IPS-18c (cell line): Measurements from ENCODE around the gene PRG3.

ENCODE experiments used
- H3K4me3 ChIP-seq: 2 replicates; pipeline ENCODE4 v1.7.0; 2013; ENCODE audit warnings: low read depth, mild to moderate bottlenecking, low read length, moderate library complexity; ENCODE audit not compliant: insufficient read depth
- H3K9me3 ChIP-seq: one replicate; pipeline ENCODE4 v1.6.1; 2013; ENCODE audit warnings: mild to moderate bottlenecking, low read length, moderate library complexity; ENCODE audit not compliant: control insufficient read depth, insufficient read depth

PRG3 gene, protein sequence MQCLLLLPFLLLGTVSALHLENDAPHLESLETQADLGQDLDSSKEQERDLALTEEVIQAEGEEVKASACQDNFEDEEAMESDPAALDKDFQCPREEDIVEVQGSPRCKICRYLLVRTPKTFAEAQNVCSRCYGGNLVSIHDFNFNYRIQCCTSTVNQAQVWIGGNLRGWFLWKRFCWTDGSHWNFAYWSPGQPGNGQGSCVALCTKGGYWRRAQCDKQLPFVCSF

GRCh38 chr11:57380975-57381374 is at the start of gene PRG3:
Gene PRG3 (minus strand): TSS chr11:57381150. CDS start chr11:57380708, 442 bp downstream.
- Histone ChIP-seq H3K9me3 (no peaks in the 10 kb centered on the region), H3K4me3 (no peak within 1 kb of the TSS)

- H3K9me3 ChIP-seq = no peaks in the 10 kb centered on the region
- no peak overlapping the region for H3K4me3 ChIP-seq
Observed at GRCh38 chr11:57429946-57430345, 49.0 kb upstream of the PRG3 start.

DNA sequence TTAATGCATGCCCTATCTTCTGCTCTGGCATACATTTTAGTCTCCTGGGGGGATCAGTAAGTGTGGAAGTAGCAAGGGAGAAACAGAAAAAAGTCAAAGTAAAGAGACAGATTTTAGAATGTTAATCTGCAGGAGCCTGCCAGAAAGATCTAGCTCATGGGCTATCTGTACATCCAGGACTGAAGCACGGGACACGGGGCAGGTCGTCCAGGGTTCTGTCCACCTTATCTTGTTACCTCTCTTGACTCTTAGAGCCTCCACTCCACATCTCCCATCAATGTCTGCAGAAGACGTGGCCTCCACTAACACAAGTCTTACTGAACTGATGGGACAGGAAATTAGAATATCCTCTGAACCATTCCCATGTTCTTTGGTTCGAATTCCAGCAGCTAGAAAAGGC is 47.7 kb upstream of the PRG3 start:
- Histone ChIP-seq H3K9me3 (peaks cover 2% of the 10 kb centered on the region), H3K4me3 (no peak overlapping the region)

DNA sequence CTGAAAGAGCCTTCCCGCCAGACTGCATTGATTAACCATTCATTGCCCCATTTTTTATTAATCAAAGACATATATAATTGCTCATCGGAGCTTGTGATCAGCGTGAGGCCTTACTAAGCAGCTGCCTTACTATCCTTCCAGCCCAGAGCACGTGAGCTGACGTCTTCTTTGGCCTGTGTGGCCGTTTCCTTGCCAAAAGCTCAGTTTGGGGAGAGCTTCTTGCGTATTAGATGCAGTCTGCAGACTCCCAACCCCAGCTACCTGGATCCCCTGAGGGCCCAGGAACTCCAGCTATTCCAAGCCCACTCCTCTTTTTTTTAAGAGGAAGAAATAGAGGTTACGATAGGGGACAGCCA is 46.8 kb upstream of the PRG3 start:
- Histone ChIP-seq H3K4me3 (no peak overlapping the region), H3K9me3 (peaks cover 2% of the 10 kb centered on the region)

GRCh38 chr11:57426929-57427726 is 46.2 kb upstream of the PRG3 start, which contains the start of gene SLC43A3:
Gene SLC43A3 (minus strand): TSS chr11:57427121. CDS start chr11:57426172, 949 bp downstream.
- peak within 1 kb of the TSS; percentile 68 for H3K4me3 ChIP-seq

DNA sequence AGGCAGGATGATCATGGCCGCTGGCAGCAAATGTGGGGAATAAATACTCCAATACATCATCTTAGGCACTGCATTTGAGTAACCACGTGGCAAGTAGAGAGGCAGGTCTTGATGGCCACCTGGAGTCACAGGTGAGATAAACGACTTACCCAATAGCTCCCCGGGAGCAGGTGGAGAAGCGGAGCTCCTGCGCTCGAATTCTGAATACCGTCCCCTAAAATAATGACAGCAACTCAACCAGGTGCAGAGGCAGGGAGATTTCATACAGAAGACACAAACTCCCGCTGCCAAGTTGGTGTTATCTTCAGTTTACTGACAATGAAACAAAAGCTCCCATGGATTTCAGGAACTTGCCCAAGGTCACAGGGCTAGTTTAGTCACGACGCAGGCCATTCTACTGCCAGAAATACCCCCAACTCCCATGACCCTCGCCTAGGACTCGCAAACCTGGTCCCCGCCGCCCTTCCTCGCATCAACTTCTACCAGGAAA is 45.5 kb upstream of the PRG3 start:
- Histone ChIP-seq H3K4me3 (peak overlapping the region; percentile 68), H3K9me3 (peaks cover 2% of the 10 kb centered on the region)

More at GRCh38 chr11:57426929-57427726, 46.2 kb upstream of the PRG3 start, which contains the start of gene SLC43A3:
- H3K9me3 ChIP-seq = peaks cover 2% of the 10 kb centered on the region

- H3K4me3 ChIP-seq = peak overlapping the region; percentile 68; the same call in 1 of the 2 replicates
- H3K9me3 ChIP-seq = peaks cover 2% of the 10 kb centered on the region
Observed at GRCh38 chr11:57425565-57426438, 44.9 kb upstream of the PRG3 start.

DNA sequence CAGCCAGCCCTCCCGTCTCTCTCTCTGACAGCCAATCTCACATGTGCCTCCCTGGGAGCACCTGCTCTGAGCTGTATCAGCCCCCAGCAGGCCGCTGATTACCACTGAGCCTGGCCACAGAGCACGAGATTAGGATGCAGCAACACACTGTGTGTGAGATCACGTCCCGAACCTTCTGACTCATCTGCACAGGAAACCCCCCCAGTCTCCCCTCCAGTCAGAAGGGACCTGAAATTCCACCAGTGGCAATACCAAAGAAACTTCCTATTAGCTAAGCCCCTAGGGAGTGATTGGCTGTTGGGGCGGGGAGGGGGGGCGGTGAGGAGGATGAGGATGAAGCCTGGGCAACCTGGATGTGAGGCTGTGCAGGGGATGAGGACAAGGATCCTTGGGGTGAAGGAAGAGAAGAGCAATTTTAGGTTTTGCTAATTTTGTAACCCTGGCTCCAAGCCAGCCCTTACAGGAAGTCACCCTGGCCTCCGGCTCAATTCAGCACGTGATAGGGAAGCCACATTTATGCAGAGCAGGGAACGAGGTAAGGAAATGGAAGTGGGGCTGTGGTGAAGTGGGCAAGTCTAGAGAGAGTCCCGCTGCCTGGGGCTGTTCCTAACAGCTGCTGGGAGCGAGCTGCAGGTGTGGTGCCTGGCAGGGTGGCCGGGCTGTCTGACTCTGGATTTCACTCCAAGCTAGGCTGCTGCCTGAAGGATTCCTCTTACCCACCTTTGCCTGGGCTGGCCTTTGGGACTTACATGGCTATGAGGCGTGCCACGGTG is 44.0 kb upstream of the PRG3 start:
- peaks cover 2% of the 10 kb centered on the region for H3K9me3 ChIP-seq
- H3K4me3 ChIP-seq = no peak overlapping the region

DNA sequence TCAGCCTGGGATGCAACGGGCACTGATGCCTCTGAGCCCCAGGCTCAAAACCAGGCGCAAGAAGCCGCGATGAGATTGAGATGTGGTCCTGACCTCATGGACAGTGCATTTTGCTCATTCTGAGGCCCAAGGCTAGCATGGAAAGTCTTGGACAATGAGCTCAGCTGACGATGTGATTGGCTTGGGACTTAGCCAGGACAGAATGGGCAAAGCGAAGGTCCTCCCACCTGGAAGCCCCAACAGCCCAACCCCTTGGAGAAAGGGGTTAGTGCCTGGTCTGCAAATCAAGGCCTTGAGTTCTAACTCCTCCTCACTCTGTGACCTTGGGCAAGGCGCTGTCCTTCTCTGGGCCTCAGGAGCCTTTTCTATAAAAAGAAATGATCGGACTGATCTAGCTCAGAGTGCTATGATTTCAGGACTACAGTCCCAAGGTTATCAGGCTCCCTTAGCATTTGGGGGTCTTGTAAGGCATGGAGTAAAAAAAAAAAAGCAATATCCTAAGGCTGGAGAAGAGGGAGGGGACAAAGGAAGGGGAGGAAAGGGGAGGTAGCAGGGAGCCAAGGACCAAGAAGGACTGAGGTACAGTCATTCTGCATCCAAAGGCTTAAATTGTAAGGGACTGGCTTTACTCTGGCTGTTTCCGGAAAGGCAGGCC is 43.3 kb upstream of the PRG3 start:
- Histone ChIP-seq H3K4me3 (no peak overlapping the region), H3K9me3 (peaks cover 2% of the 10 kb centered on the region)

DNA sequence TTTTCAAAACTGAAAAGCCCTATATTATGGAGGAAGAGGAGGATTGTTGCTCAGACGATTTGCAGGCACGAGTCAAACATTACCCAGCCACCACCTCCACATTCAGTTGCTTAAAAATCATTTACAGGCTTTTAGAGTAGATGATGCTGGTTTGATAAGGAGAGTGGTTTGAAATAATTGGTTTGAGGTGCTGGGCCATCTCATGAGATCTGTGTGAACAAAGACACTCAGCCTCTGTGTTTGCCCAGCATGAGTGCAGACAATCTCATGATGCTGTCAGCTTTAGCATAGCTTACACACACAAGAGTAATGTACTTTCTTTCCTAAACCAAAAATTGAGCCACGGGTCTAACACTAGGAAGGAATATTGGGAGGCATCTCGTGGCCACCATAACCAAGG is 41.7 kb upstream of the PRG3 start:
- no peak overlapping the region for H3K4me3 ChIP-seq
- H3K9me3 ChIP-seq = peaks cover 2% of the 10 kb centered on the region

DNA sequence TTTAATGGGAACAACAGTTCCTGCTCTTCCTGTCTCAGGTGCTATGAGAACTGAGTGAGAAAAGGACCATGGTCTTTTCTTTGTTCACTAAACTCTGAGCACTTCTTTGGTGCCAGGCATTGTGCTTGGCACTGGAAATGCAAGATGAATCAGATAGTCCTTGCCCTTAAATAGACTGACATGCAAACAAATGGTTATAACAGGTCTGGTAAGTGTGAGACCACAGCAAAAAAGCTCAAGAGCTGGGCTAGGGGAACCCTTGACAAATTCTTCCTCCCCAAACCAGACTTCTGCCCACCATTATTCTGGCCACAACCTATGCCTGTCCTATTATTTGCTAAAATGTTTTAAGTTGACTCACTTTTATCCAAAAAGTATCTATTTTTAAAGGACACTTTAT is 40.9 kb upstream of the PRG3 start:
- Histone ChIP-seq H3K4me3 (no peak overlapping the region), H3K9me3 (peaks cover 2% of the 10 kb centered on the region)

DNA sequence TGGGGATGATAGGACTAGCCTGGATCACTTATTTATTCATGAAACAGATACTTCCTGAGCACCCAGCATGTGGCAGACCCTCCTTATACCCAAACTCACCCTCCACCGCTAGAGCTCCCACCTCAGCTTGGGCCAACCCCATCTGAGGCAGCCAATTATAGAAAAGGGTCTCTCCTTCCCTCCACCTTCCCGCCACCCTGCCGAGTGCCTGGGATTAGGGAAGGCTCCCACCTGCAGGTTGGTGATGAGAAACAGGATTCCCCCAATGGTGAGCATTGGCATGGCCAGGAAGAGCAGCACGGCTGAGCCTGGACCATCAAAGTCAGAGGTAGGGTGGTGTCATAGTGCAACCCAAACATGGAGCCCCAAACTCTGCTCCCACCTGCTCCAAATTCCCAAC is 40.1 kb upstream of the PRG3 start:
- peaks cover 2% of the 10 kb centered on the region for H3K9me3 ChIP-seq
- H3K4me3 ChIP-seq = no peak overlapping the region

GRCh38 chr11:57419146-57419545 is 38.2 kb upstream of the PRG3 start:
- no peak overlapping the region for H3K4me3 ChIP-seq
- no peaks in the 10 kb centered on the region for H3K9me3 ChIP-seq

DNA sequence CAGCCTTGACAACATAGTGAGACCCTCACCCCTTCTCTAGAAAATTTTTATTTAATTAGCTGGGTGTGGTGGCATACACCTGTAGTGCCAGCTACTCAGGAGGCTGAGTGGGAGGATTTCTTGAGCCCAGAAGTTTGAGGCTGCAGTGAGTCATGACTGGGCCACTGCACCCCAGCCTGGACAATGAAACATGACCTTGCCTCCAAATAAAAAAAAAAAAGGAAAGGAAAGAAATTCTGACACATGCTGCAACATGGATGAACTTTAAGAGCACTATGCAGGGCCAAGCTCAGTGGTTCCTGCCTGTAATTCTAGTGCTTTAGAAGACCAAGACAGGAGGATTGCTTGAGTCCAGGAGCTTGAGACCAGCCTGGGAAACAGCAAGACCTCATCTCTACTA is 37.2 kb upstream of the PRG3 start:
- Histone ChIP-seq H3K9me3 (no peaks in the 10 kb centered on the region), H3K4me3 (no peak overlapping the region)

DNA sequence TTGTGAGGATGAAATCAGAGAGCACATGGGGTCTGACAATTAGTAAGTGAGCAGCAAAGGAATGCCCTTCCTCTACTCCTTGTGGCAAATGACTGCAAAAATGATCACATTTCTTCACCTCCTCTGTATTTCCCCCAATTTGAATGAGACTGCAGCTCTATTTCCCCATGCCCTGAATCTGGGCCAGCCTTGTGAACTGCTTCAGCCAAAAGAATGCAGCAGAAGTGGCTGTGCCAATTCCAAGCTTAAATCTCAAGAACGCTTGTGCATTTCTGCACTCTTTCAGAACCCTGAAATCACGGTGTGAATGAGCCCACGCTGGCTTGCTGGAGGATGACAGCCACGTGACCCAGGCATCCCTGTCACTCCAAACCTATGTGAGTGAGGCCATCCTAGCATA is 36.1 kb upstream of the PRG3 start:
- H3K9me3 ChIP-seq = no peaks in the 10 kb centered on the region
- no peak overlapping the region for H3K4me3 ChIP-seq

DNA sequence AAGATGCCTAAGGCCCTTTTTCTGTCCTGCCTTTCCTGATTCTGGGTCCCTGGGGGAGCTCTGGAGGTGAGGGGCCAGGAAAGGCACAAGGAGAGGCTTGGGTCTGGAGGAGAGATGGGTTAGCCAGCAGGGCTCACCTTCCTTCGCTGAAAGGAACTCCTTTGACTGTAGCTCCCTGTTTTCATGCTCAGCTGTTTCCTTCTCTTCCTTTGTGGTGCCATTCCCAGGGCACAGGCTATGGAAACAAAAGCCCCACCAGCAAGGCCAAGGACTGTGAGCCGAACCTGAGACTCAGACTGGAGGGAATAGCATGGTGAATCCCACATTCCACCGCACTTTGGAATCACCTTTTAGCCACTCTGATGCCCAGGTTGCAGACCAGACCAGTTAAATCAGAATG is 35.5 kb upstream of the PRG3 start:
- no peaks in the 10 kb centered on the region for H3K9me3 ChIP-seq
- no peak overlapping the region for H3K4me3 ChIP-seq
